Hypothalamus (tissue), 51 donors: ENCODE results near the gene SLC39A9.
A peak's percentile ranks its signal among the peaks of the same experiment; 100 is the strongest.
"Not testable (repeated sequence)": the region's sequence is repeated elsewhere in the genome, so short reads cannot be mapped to it uniquely, and the experiment has no call there.

ENCODE experiments used
- DNase-seq, 51 donors: peaks; one replicate each; lab custom pipeline; 2025; lab: John Stamatoyannopoulos, UW

The SLC39A9 gene

GRCh38 chr14:69473260-69473659 lies 74.8 kb downstream of the SLC39A9 start:
- no peak for DNase-seq

GRCh38 chr14:69473946-69474345 lies 75.5 kb downstream of the SLC39A9 start:
- no peak for DNase-seq

- no peak for DNase-seq
These were observed 76.8 kb downstream of the SLC39A9 start for GRCh38 chr14:69475194-69475818.

- not testable (repeated sequence) for DNase-seq
These were observed 78.4 kb downstream of the SLC39A9 start for GRCh38 chr14:69476824-69477450.

GRCh38 chr14:69478055-69478454 lies 79.6 kb downstream of the SLC39A9 start:
- not testable (repeated sequence) for DNase-seq

- DNase-seq: no peak
These were observed 81.2 kb downstream of the SLC39A9 start for GRCh38 chr14:69479696-69480095.

- DNase-seq: no peak
These were observed 81.6 kb downstream of the SLC39A9 start for GRCh38 chr14:69480136-69480535.

- no peak for DNase-seq
These were observed 83.5 kb downstream of the SLC39A9 start for GRCh38 chr14:69481815-69482568.

- no peak for DNase-seq
These were observed 85.4 kb downstream of the SLC39A9 start for GRCh38 chr14:69483765-69484443.

GRCh38 chr14:69484444-69485314 lies 86.2 kb downstream of the SLC39A9 start, which contains the start of gene PLEKHD1:
Gene PLEKHD1, plus strand, starts transcription at chr14:69484728. Its CDS starts 238 bp downstream, at chr14:69484966.
- DNase-seq: peak in 2 of 51 donors; percentile 6 to 9

GRCh38 chr14:69485315-69485660 lies 86.8 kb downstream of the SLC39A9 start:
- DNase-seq: no peak

GRCh38 chr14:69485701-69486100 lies 87.2 kb downstream of the SLC39A9 start:
- DNase-seq: no peak

- DNase-seq: no peak
These were observed 88.7 kb downstream of the SLC39A9 start for GRCh38 chr14:69487226-69487625.

- no peak for DNase-seq
These were observed 89.3 kb downstream of the SLC39A9 start for GRCh38 chr14:69487771-69488170.

GRCh38 chr14:69489495-69489894 lies 91.0 kb downstream of the SLC39A9 start:
- DNase-seq: no peak

- DNase-seq: no peak
These were observed 91.9 kb downstream of the SLC39A9 start for GRCh38 chr14:69490219-69490918.

- DNase-seq: no peak
These were observed 92.7 kb downstream of the SLC39A9 start for GRCh38 chr14:69491193-69491592.

- no peak for DNase-seq
These were observed 94.5 kb downstream of the SLC39A9 start for GRCh38 chr14:69493038-69493437.

- no peak for DNase-seq
These were observed 95.3 kb downstream of the SLC39A9 start for GRCh38 chr14:69493791-69494190.
